PFSK-1 (cell line): ENCODE measurements around the gene CHIT1.

Source experiments
- FOXP2 ChIP-seq: optimal IDR thresholded peaks from 2 replicates; pipeline ENCODE3; 2011; ENCODE audit warnings: borderline replicate concordance, control low read depth, inconsistent platforms; ENCODE audit not compliant: insufficient read depth; ENCODE audit errors: extremely low read length, extremely low read depth
- POLR2AphosphoS5 ChIP-seq: IDR thresholded peaks from 2 replicates; pipeline ENCODE4 v1.6.1; 2012; ENCODE audit warnings: low read depth, mild to moderate bottlenecking, control low read depth, low read length, moderate library complexity
- SIN3A ChIP-seq: IDR thresholded peaks from 2 replicates; pipeline ENCODE4 v1.6.1; 2012; ENCODE audit warnings: mild to moderate bottlenecking, low read length, moderate library complexity, borderline replicate concordance; ENCODE audit not compliant: insufficient read depth
- TAF1 ChIP-seq: IDR thresholded peaks from 2 replicates; pipeline ENCODE4 v1.6.1; 2012; ENCODE audit warnings: low read length, control low read depth, borderline replicate concordance; ENCODE audit not compliant: insufficient read depth
- TF ChIP-seq, protein P1 (sequence below), 2 experiments: IDR thresholded peaks; 2 replicates each; pipeline versions ENCODE4 v1.6.1 to v1.8.0; 2011 to 2012; ENCODE audit warnings: low read depth in 2 of 2, low read length in 2 of 2, control low read depth in 1 of 2, inconsistent platforms in 1 of 2, mild to moderate bottlenecking in 1 of 2, moderate library complexity in 1 of 2; ENCODE audit not compliant: insufficient read depth in 1 of 2

Gene CHIT1

DNA sequence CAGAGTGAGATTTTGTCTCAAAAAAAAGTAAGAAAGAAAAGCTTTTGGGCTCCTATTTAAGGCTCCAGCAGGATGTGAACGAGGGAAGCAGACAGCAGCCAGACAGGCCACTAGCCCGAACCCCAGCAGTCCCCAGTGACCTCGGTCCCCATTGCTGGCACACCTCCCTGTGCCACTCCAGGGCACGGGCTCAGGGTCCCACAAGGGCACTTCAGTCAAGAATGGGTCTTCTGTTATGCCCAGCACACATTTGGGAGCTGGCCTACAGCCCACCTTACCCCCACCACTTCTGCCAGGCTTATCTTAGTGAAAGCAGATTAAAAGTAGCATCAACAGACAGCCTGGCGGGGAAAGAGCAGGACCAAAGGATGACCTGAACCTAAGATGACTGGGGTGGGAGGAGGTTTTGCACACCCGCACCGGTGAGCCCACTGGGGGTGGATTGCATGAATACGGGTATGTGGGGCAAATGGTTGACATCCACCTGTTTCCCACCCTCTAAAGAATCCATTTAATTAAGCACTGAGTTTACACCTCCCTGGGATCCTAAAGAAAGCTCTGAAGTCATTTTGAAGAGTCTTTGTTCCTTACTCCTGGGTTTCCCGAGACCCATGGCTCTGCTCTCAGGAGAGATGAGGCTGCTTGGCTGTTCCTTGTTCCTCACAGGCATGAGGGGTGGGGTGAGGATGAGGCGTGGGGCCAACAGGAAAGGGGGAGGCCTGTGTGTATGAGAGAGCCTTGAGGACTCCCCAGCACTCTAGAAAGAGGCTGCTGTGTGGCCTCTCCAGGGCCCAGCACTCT is 47.7 kb downstream of the CHIT1 start:
- no peak for TF ChIP-seq TAF1
- no peak for TF ChIP-seq FOXP2
- no peak for TF ChIP-seq POLR2AphosphoS5
- TF ChIP-seq, protein P1, sequence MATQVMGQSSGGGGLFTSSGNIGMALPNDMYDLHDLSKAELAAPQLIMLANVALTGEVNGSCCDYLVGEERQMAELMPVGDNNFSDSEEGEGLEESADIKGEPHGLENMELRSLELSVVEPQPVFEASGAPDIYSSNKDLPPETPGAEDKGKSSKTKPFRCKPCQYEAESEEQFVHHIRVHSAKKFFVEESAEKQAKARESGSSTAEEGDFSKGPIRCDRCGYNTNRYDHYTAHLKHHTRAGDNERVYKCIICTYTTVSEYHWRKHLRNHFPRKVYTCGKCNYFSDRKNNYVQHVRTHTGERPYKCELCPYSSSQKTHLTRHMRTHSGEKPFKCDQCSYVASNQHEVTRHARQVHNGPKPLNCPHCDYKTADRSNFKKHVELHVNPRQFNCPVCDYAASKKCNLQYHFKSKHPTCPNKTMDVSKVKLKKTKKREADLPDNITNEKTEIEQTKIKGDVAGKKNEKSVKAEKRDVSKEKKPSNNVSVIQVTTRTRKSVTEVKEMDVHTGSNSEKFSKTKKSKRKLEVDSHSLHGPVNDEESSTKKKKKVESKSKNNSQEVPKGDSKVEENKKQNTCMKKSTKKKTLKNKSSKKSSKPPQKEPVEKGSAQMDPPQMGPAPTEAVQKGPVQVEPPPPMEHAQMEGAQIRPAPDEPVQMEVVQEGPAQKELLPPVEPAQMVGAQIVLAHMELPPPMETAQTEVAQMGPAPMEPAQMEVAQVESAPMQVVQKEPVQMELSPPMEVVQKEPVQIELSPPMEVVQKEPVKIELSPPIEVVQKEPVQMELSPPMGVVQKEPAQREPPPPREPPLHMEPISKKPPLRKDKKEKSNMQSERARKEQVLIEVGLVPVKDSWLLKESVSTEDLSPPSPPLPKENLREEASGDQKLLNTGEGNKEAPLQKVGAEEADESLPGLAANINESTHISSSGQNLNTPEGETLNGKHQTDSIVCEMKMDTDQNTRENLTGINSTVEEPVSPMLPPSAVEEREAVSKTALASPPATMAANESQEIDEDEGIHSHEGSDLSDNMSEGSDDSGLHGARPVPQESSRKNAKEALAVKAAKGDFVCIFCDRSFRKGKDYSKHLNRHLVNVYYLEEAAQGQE (IDR thresholded peaks at IDR 0.05; ENCODE audit: insufficient read depth in 1 of 2, low read depth in 2 of 2, low read length in 2 of 2), result no peak
- TF ChIP-seq SIN3A, result no peak

DNA sequence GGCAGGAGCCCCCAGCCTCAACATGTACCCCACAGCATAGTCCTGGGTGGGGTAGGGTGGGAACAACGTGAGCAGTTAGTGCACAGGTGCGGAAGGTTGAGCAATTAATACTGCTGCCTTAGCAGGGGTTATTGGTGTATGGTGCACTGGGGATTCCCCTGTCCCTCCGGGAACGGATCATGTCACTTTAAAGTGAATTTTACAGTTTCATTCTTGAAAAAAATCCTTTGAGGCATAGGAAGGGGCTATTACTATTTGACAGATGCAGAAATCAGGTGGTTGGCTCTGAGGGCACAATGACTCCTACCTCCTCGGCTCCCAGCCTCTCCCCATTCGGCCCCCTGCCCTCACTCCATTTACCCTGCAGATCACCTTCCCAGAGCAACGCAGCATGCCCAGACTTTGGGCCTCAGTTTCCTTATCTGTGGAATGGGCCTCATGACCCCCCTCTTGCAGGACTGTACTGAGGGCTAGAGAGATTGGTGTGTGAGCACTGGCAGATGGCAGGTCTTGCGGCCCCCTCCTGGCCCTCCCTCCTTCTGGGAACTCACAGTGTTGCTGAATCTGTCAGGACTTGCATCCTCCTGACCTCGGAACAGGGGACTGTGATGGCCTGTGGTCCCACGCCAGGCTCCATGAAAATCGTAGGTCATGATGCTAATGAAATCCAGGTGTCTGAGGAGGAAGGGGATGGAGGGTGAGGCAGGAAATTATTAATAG is 48.7 kb downstream of the CHIT1 start:
- TF ChIP-seq, protein P1 (IDR thresholded peaks at IDR 0.05; ENCODE audit: insufficient read depth in 1 of 2, low read depth in 2 of 2, low read length in 2 of 2), result no peak
- TF ChIP-seq FOXP2 (no peak), POLR2AphosphoS5 (no peak), TAF1 (no peak), SIN3A (no peak)

DNA sequence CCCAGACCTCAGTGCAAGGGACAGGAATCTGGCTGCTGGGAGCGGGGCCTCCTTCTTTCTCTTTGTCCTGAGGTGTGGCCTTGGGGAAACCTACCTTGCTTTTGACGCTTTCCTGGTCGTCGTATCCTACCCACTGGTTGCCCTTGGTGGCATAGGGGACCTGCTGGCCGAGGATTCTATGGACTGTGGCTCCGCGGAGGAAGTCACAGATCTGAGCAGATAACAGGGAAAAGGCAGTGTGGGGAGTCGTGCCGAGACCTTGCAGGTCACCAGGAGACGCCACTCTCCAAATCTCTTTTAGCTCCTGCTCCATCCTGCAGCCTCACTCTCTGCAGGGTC is 49.8 kb downstream of the CHIT1 start:
- no peak for TF ChIP-seq TAF1
- TF ChIP-seq FOXP2, result no peak
- no peak for TF ChIP-seq POLR2AphosphoS5
- TF ChIP-seq, protein P1 (IDR thresholded peaks at IDR 0.05; ENCODE audit: insufficient read depth in 1 of 2, low read depth in 2 of 2, low read length in 2 of 2), result no peak
- TF ChIP-seq SIN3A, result no peak

DNA sequence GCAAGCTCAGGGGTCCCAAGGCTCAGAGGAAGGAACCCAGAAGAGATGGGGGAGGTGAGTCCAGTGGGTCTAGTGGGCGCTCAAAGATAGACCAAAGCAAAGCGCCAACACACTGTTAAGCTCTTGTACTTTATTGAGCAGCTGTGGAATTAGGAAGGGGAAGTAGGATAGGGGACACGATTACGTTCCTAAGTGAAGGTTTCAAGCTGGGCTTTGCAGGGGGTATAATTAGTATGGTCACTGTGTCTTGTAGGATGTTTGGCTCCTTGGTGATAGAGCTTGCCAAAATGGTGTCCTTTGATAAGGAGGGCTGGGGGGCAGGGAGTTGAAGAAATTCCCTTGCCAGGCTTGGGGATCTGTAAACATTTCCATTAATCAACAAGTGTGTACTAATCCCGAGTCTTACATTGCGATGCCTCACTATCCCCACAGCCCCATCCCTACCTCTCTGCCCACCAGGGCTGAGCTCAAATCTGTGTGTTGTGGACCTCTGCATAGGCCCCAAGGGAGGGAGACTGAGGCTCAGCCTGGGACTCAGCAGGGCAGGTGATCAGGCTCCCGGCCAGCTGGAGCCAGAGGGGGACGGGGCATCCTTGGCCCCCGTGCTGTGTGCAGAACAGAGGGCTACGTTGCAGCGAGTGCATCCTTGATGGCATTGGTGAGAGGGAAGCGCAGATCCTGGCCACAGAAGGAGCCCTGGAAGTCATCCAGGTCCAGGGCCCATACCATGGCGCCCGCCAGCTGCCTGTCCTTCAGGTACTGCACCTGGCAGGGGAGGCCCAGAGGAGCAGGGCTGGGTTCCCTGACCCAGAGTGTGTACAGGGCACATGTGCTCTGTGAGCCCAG is 50.4 kb downstream of the CHIT1 start:
- TF ChIP-seq, protein P1 (IDR thresholded peaks at IDR 0.05; ENCODE audit: insufficient read depth in 1 of 2, low read depth in 2 of 2, low read length in 2 of 2), result no peak
- no peak for TF ChIP-seq FOXP2
- no peak for TF ChIP-seq POLR2AphosphoS5
- TF ChIP-seq SIN3A, result no peak
- no peak for TF ChIP-seq TAF1
